Cardiac fibroblast (primary cell): Measurements from ENCODE around the gene REPS2.

ENCODE experiments used
- DNase-seq, 2 donors: peaks; one replicate each; pipeline versions ENCODE4 v3.0.0 to v3.0.0-alpha.2; 2010; ENCODE audit warnings: low read depth in 2 of 2
- H3K4me3 ChIP-seq, 2 donors: replicated peaks in 1 of 2; 1 replicate in 1 of 2; 2 replicates in 1 of 2; pipeline ENCODE4 v1.5.1; 2011; ENCODE audit warnings: low read depth in 2 of 2, low read length in 2 of 2, mild to moderate bottlenecking in 2 of 2, moderate library complexity in 1 of 2
- CTCF ChIP-seq: IDR thresholded peaks from one replicate; pipeline ENCODE4 v1.5.1; 2011; ENCODE audit warnings: low read depth, mild to moderate bottlenecking, low read length, inconsistent platforms

Gene REPS2

GRCh38 chrX:16971694-16972093 is 25.2 kb downstream of the REPS2 start:
- no peak for TF ChIP-seq CTCF
- H3K4me3 ChIP-seq, result no peak overlapping the region
- no peak for DNase-seq

- no peak overlapping the region for H3K4me3 ChIP-seq
- TF ChIP-seq CTCF, result no peak
Measured at GRCh38 chrX:16975233-16975632, 28.8 kb downstream of the REPS2 start.

GRCh38 chrX:16977771-16978170 is 31.3 kb downstream of the REPS2 start:
- DNase-seq, result no peak
- H3K4me3 ChIP-seq, result no peak overlapping the region
- no peak for TF ChIP-seq CTCF

More at GRCh38 chrX:16975233-16975632, 28.8 kb downstream of the REPS2 start:
- no peak for DNase-seq

GRCh38 chrX:16978193-16978984 is 31.9 kb downstream of the REPS2 start:
- no peak for TF ChIP-seq CTCF
- DNase-seq, result peak in 1 of 2 donors; percentile 12
- no peak overlapping the region for H3K4me3 ChIP-seq

- H3K4me3 ChIP-seq, result no peak overlapping the region
- peak in 1 of 2 donors; percentile 2 for DNase-seq
- no peak for TF ChIP-seq CTCF
Measured at GRCh38 chrX:16979226-16979625, 32.8 kb downstream of the REPS2 start.

- no peak overlapping the region for H3K4me3 ChIP-seq
- no peak for DNase-seq
- TF ChIP-seq CTCF, result no peak
Measured at GRCh38 chrX:16981209-16981608, 34.8 kb downstream of the REPS2 start.

- DNase-seq, result no peak
- no peak for TF ChIP-seq CTCF
- no peak overlapping the region for H3K4me3 ChIP-seq
Measured at GRCh38 chrX:16981980-16982379, 35.5 kb downstream of the REPS2 start.
